Body of pancreas (tissue), 4 donors: Measurements from ENCODE around the gene SH2D5. TPM values are rescaled to one million over a fixed set of nuclear protein-coding genes. Genes with fewer than 3 reads are reported as not detected.
A peak's percentile ranks its signal among the peaks of the same experiment; 100 is the strongest.

ENCODE experiments used
- ATAC-seq: fragments of 150-250 bp; one replicate; pipeline ENCODE4 v1.9.1; 2016
- DNase-seq, 4 donors: peaks; one replicate each; pipeline ENCODE4 v3.0.0-alpha.2; 2019
- H3K27ac ChIP-seq, 4 donors: fragments of 200-600 bp; sonication (generic); 1 replicate in 3 of 4; 2 replicates in 1 of 4; pipeline versions ENCODE4 v1.5.1 to v1.6.1; 2016 to 2019; ENCODE audit warnings: mild to moderate bottlenecking in 1 of 4, mixed read lengths in 1 of 4, moderate library complexity in 1 of 4
- H3K27me3 ChIP-seq, 2 donors: fragments of 200-600 bp; sonication (generic); one replicate each; pipeline ENCODE4 v1.6.0; 2016; ENCODE audit warnings: mild to moderate bottlenecking in 1 of 2
- H3K36me3 ChIP-seq, 2 donors: fragments of 200-600 bp; sonication (generic); replicated peaks in 1 of 2; 2 replicates each; pipeline ENCODE4 v1.5.1; 2016; ENCODE audit warnings: low read depth in 2 of 2; ENCODE audit not compliant: insufficient read depth in 1 of 2
- H3K4me1 ChIP-seq: fragments of 200-600 bp; sonication (generic); one replicate; pipeline ENCODE4 v1.6.0; 2016
- H3K4me3 ChIP-seq, 2 donors: fragments of 200-600 bp; sonication (generic); 1 replicate in 1 of 2; 2 replicates in 1 of 2; pipeline ENCODE4 v1.5.1; 2016 to 2019
- H3K9me3 ChIP-seq, 3 donors: fragments of 200-600 bp; sonication (generic); 1 replicate in 2 of 3; 2 replicates in 1 of 3; pipeline ENCODE4 v1.5.1; 2016
- CTCF ChIP-seq, 7 experiments: fragments of 450-650 bp in 4 of 7; fragments of 200-600 bp in 3 of 7; sonication (generic) in 3 of 7; IDR thresholded peaks; one replicate each; pipeline ENCODE4 v1.5.1; 2016 to 2019; ENCODE audit warnings: antibody characterized with exemption in 7 of 7
- POLR2A ChIP-seq, 3 donors: fragments of 450-650 bp; IDR thresholded peaks; one replicate each; pipeline ENCODE4 v1.6.1; 2016; ENCODE audit warnings: antibody characterized with exemption in 3 of 3, mild to moderate bottlenecking in 2 of 3
- WGBS, 2 donors: methylation state at CpG; one replicate each; pipeline ENCODE4 v1.1.5; 2017; 5-methylcytosine and 5-hydroxymethylcytosine counted together
- intact Hi-C: fragments of 100-400 bp; cut with DNase I; formaldehyde crosslinking; loops from one replicate; pipeline ENCODE4 v1.15.1; 2023
- total RNA-seq, 2 donors: library from RNA; depleted of rRNA; stranded (reverse); fragments of >200 nt; gene quantifications; one replicate each; pipeline ENCODE4 v1.1.0, GENCODE V29; 2016

The SH2D5 gene
- total RNA-seq, 2 donors from 2014 or later, result not detected

GRCh38 chr1:20698195-20698910 is 34.1 kb downstream of the SH2D5 start:
- no peak overlapping the region for H3K4me3 ChIP-seq
- DNase-seq, result no peak
- no peak for TF ChIP-seq CTCF (IDR thresholded peaks at IDR 0.05)
- no peak for TF ChIP-seq POLR2A (IDR thresholded peaks at IDR 0.05)
- 78 to 79% methylated on average over 16 to 18 of the region's 18 CpGs for WGBS, 2 donors
- no peaks in the 10 kb centered on the region for H3K36me3 ChIP-seq
- H3K27me3 ChIP-seq, result no peaks in the 10 kb centered on the region
- ATAC-seq, result no peak
- H3K27ac ChIP-seq, result no peak overlapping the region
- intact Hi-C loops, result loop anchor here (5.0 kb wide), 1 partner anchor 499 kb away; no protein-coding TSS in a partner anchor
- peaks cover 6% of the 10 kb centered on the region for H3K4me1 ChIP-seq
- H3K9me3 ChIP-seq, result no peaks in the 10 kb centered on the region

- H3K27me3 ChIP-seq, result no peaks in the 10 kb centered on the region
- ATAC-seq (no peak), DNase-seq (no peak)
- WGBS, 2 donors, result 67 to 69% methylated on average over 12 of the region's 12 CpGs
- intact Hi-C loops, result loop anchor here (5.0 kb wide), 1 partner anchor 500 kb away; no protein-coding TSS in a partner anchor
- H3K27ac ChIP-seq, result no peak overlapping the region
- H3K36me3 ChIP-seq, result no peaks in the 10 kb centered on the region
- H3K4me1 ChIP-seq, result peaks cover 6% of the 10 kb centered on the region
- TF ChIP-seq CTCF (IDR thresholded peaks at IDR 0.05) (no peak), POLR2A (IDR thresholded peaks at IDR 0.05) (no peak)
- no peaks in the 10 kb centered on the region for H3K9me3 ChIP-seq
- no peak overlapping the region for H3K4me3 ChIP-seq
Measured at GRCh38 chr1:20697563-20697962, 34.9 kb downstream of the SH2D5 start.

- TF ChIP-seq CTCF (IDR thresholded peaks at IDR 0.05), result peak; percentile 77 to 91 (median 83)
- TF ChIP-seq POLR2A (IDR thresholded peaks at IDR 0.05), result peak in 1 of 3 donors; percentile 10
- 2 to 5% methylated on average over 18 to 46 of the region's 46 CpGs for WGBS, 2 donors
- intact Hi-C loops, result loop anchor here (5.0 kb wide), 1 partner anchor 501 kb away; no protein-coding TSS in a partner anchor
- Histone ChIP-seq H3K9me3 (no peaks in the 10 kb centered on the region), H3K4me1 (peaks cover 6% of the 10 kb centered on the region), H3K27me3 (no peaks in the 10 kb centered on the region), H3K27ac (peak overlapping the region; percentile 21 to 75 (median 68)), H3K36me3 (no peaks in the 10 kb centered on the region), H3K4me3 (peak overlapping the region; percentile 31 to 54)
- ATAC-seq (peak; percentile 93), DNase-seq (peak; percentile 77 to 86 (median 82))
Measured at GRCh38 chr1:20696397-20697333, 35.8 kb downstream of the SH2D5 start.

GRCh38 chr1:20695515-20695914 is 37.0 kb downstream of the SH2D5 start:
- intact Hi-C loops, result loop anchor here (5.0 kb wide), 1 partner anchor 502 kb away; no protein-coding TSS in a partner anchor
- Histone ChIP-seq H3K36me3 (no peaks in the 10 kb centered on the region), H3K4me3 (no peak overlapping the region), H3K27me3 (no peaks in the 10 kb centered on the region), H3K27ac (no peak overlapping the region), H3K4me1 (peaks cover 6% of the 10 kb centered on the region), H3K9me3 (no peaks in the 10 kb centered on the region)
- no peak for ATAC-seq
- TF ChIP-seq CTCF (IDR thresholded peaks at IDR 0.05) (no peak), POLR2A (IDR thresholded peaks at IDR 0.05) (no peak)
- 69 to 71% methylated on average over 10 of the region's 10 CpGs for WGBS, 2 donors
- DNase-seq, result no peak
